GF-D8 (cell line): ENCODE data around the gene P2RX1.
"Not testable (repeated sequence)": the region's sequence is repeated elsewhere in the genome, so short reads cannot be mapped to it uniquely, and the experiment has no call there.

Source experiments
- DNase-seq: peaks from one replicate; lab custom pipeline; 2025; lab: John Stamatoyannopoulos, UW

The P2RX1 gene

GRCh38 chr17:3857261-3858105 lies 58.8 kb downstream of the P2RX1 start:
- DNase-seq = no peak

GRCh38 chr17:3854204-3854603 lies 62.1 kb downstream of the P2RX1 start:
- not testable (repeated sequence) for DNase-seq

GRCh38 chr17:3852561-3852960 lies 63.7 kb downstream of the P2RX1 start:
- DNase-seq = no peak

- no peak for DNase-seq
Observed at GRCh38 chr17:3851461-3852100, 64.7 kb downstream of the P2RX1 start.

DNA sequence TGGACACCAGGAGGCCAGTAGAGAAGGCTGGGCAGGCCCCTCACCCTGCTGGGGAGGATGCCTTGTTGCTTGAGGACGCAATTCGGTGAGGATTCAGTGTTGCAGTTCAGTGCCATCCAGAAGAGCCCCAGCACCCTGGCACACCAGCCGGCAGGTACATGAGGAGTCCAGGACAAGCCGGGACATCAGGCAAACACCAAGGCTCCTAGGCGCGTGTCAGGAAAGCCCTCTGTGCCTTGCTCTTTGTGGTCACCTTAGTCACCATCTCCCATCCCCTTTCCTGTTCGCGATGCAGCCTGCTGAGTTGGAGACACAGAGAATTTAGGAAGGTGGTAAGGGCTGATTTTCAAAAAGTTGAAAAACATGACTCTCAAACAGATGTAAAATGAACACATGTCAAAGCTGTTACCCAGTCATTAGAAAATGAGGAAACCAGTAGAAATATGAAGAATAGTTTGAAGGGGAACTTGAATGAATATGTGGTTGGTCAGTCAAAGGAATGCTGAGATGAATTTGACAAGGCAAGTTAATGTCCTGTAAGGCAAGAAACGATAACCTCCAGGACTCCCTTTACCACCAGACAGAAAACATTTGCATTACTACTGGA lies 67.9 kb downstream of the P2RX1 start:
- no peak for DNase-seq

DNA sequence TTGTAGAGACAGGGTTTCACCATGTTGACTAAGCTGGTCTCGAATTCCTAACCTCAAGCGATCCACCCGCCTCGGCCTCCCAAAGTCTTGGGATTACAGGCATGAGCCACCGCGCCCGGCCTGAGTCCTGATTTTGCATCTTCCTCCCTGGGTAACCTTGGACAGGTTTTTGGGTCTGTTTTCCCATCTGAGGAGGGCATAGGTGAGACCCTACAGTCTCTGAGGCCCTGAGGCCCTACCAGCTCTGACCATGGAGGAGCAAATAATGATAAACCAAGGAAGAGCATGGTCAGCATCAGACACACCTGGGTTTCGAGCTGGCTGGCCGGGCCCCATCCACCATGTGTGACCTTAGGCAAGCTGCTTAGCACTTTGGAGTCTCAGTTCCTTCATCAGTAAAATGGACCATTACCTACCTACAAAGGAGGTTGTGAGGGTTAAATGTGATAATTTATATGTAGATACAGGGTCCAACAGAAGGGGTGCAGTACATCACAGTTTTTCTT lies 69.0 kb downstream of the P2RX1 start:
- DNase-seq = no peak
